ENCODE measurements around the gene WWOX. TPM values are rescaled to one million over a fixed set of nuclear protein-coding genes. Genes with fewer than 3 reads are reported as not detected.

WWOX gene
- total RNA-seq, 4 donors from 2014 or later = 135 to 209 (median 159) TPM

GRCh38 chr16:78425281-78425680 is 325.8 kb downstream of the WWOX start:
- DNase-seq = no peak
- Histone ChIP-seq H3K36me3 (no peaks in the 10 kb centered on the region), H3K4me3 (replicated peaks in 1 of 3) (no peak overlapping the region), H3K9me3 (no peaks in the 10 kb centered on the region), H3K27me3 (no peaks in the 10 kb centered on the region), H3K4me1 (no peaks in the 10 kb centered on the region), H3K27ac (no peak overlapping the region)
- intact Hi-C loops (cut with DNase I) = no loop called here
- 89 to 90% methylated on average over 4 of the region's 4 CpGs for WGBS, 2 donors
- TF ChIP-seq CTCF (IDR thresholded peaks at IDR 0.05) (no peak), POLR2A (IDR thresholded peaks at IDR 0.05) (no peak)

DNA sequence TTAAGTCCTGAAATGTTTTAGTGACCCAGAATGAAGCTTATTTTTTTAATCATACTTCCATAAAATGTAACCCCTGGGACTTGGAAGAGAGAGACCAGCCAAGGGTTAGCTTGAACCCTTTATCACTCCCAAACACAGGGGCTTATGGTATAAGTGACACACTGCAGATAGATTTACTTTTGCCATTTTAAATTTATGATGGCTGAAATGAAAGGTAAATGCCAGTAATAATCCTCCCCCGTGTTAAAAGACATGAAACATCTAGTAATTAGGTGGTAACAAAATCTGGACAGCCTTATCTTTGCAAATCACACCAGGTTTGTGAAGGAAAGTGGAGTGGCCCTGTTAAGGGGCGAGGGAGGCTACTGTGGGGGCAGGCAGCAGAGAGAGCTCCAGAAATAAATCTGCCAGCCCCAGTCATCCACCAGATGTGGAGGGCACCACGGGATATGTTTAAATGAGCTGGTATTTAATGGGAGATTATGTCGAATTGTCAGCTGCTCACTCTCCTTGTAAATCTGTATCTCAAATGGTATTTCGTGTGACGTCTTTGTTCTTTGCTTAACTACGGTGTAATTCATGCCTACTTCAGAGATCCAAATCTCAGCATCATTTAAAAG is 326.5 kb downstream of the WWOX start:
- no peak for DNase-seq
- intact Hi-C loops (cut with DNase I) = no loop called here

GRCh38 chr16:78428193-78428592 is 328.7 kb downstream of the WWOX start:
- 68 to 73% methylated on average over 3 of the region's 3 CpGs for WGBS, 2 donors
- intact Hi-C loops (cut with DNase I) = no loop called here
- H3K9me3 ChIP-seq = no peaks in the 10 kb centered on the region
- H3K27me3 ChIP-seq = no peaks in the 10 kb centered on the region
- no peak overlapping the region for H3K27ac ChIP-seq
- no peak overlapping the region for H3K4me3 ChIP-seq (replicated peaks in 1 of 3)
- H3K36me3 ChIP-seq = no peaks in the 10 kb centered on the region
- no peak for DNase-seq
- no peak for TF ChIP-seq POLR2A (IDR thresholded peaks at IDR 0.05)
- no peak for TF ChIP-seq CTCF (IDR thresholded peaks at IDR 0.05)
- no peaks in the 10 kb centered on the region for H3K4me1 ChIP-seq

More for the DNA sequence above, 326.5 kb downstream of the WWOX start:
- WGBS, 2 donors = 91 to 94% methylated on average over 7 of the region's 7 CpGs
- no peak for TF ChIP-seq POLR2A (IDR thresholded peaks at IDR 0.05)
- no peaks in the 10 kb centered on the region for H3K27me3 ChIP-seq
- no peaks in the 10 kb centered on the region for H3K36me3 ChIP-seq
- H3K27ac ChIP-seq = no peak overlapping the region
- no peaks in the 10 kb centered on the region for H3K9me3 ChIP-seq
- H3K4me3 ChIP-seq (replicated peaks in 1 of 3) = no peak overlapping the region
- no peaks in the 10 kb centered on the region for H3K4me1 ChIP-seq

GRCh38 chr16:78430281-78430680 is 330.8 kb downstream of the WWOX start:
- Histone ChIP-seq H3K4me1 (peaks cover 9 to 11% of the 10 kb centered on the region in 2 donors), H3K9me3 (no peaks in the 10 kb centered on the region), H3K27ac (no peak overlapping the region), H3K4me3 (replicated peaks in 1 of 3) (no peak overlapping the region), H3K27me3 (no peaks in the 10 kb centered on the region), H3K36me3 (no peaks in the 10 kb centered on the region)
- no peak for DNase-seq
- TF ChIP-seq CTCF (IDR thresholded peaks at IDR 0.05) (no peak), POLR2A (IDR thresholded peaks at IDR 0.05) (no peak)
- WGBS, 2 donors = 96 to 98% methylated on average over 4 of the region's 4 CpGs
- intact Hi-C loops (cut with DNase I) = no loop called here

- intact Hi-C loops (cut with DNase I) = no loop called here
- 94 to 95% methylated on average over 6 of the region's 6 CpGs for WGBS, 2 donors
Measured at GRCh38 chr16:78431004-78431670, 331.7 kb downstream of the WWOX start.

More at GRCh38 chr16:78431004-78431670, 331.7 kb downstream of the WWOX start:
- Histone ChIP-seq H3K9me3 (no peaks in the 10 kb centered on the region), H3K36me3 (no peaks in the 10 kb centered on the region), H3K27me3 (no peaks in the 10 kb centered on the region), H3K27ac (no peak overlapping the region), H3K4me3 (replicated peaks in 1 of 3) (no peak overlapping the region), H3K4me1 (peaks cover 11 to 12% of the 10 kb centered on the region in 2 donors)
- TF ChIP-seq CTCF (IDR thresholded peaks at IDR 0.05) (no peak), POLR2A (IDR thresholded peaks at IDR 0.05) (no peak)
- no peak for DNase-seq

Data from thyroid gland (tissue), 4 donors.